BLaER1 treated with 17β-estradiol and CSF1 and Interleukin-3, amounts not matched to agents 10 nM and 100 nM (cell line): ENCODE data around the gene ANKMY1.
A peak's percentile ranks its signal among the peaks of the same experiment; 100 is the strongest.

ENCODE experiments used
- H3K27ac ChIP-seq, 11 experiments: shearing (Covaris generic); formaldehyde crosslinking; 2 replicates each; pipeline ENCODE4 v1.8.1; 2022
- H3K27me3 ChIP-seq, 11 experiments: shearing (Covaris generic); formaldehyde crosslinking; 2 replicates each; pipeline ENCODE4 v1.8.1; 2022
- H3K36me3 ChIP-seq, 11 experiments: shearing (Covaris generic); formaldehyde crosslinking; 2 replicates each; pipeline ENCODE4 v1.8.1; 2022
- H3K4me1 ChIP-seq, 10 experiments: shearing (Covaris generic); formaldehyde crosslinking; 2 replicates each; pipeline ENCODE4 v1.8.1; 2022
- H3K4me2 ChIP-seq, 11 experiments: shearing (Covaris generic); formaldehyde crosslinking; 2 replicates each; pipeline ENCODE4 v1.8.1; 2022
- H3K4me3 ChIP-seq, 10 experiments: shearing (Covaris generic); formaldehyde crosslinking; 2 replicates each; pipeline ENCODE4 v1.8.1; 2022
- H3K9ac ChIP-seq, 11 experiments: shearing (Covaris generic); formaldehyde crosslinking; 2 replicates each; pipeline ENCODE4 v1.8.1; 2022
- H3K9me3 ChIP-seq, 11 experiments: shearing (Covaris generic); formaldehyde crosslinking; replicated peaks in 1 of 11; 2 replicates each; pipeline ENCODE4 v1.8.1; 2022
- H4K20me1 ChIP-seq, 11 experiments: shearing (Covaris generic); formaldehyde crosslinking; 2 replicates each; pipeline ENCODE4 v1.8.1; 2022
- Cebpa-rat ChIP-seq, 11 experiments: shearing (Covaris generic); IDR thresholded peaks; 2 replicates each; pipeline ENCODE4 v1.8.1; 2022

Gene ANKMY1

DNA sequence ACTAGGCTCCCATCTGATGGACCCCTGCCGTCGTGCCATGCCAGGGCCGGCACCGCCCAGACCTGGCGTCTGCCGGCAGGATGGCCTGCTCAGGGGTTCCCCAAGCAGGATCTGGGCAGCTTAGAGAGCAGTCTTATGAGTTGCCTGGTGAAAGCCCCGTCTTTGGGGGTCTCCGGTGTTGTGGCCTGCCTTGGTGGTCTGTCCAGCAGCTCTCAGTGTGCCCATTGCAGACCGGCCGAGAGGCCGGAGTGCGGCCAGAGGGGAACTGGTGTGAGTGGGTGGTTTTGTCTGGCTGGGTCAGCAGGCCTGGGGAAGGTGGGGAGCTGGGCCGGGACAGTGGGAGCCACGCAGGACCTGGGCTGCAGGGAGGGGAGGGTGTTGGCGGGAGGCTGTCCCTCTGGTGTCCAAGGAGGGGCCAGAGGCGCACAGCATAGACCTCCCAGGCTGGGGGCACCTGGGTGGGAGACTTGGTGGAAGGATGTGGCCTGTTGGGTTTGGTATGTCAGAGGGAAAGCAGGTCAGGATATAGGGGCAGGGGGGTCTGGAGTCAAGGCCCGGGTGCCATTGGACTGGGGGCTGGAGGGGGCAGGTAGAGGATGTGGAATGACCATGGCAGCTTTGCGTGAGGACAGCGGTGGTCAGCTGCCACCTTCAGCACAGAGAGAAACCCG lies 105.9 kb downstream of the ANKMY1 start:
- H3K27ac ChIP-seq: no peak overlapping the region
- H4K20me1 ChIP-seq: peaks cover 0 to 95% (median 87%) of the 10 kb centered on the region in 11 experiments; a peak in 19 of 22 replicates

GRCh38 chr2:240451108-240451611 lies 106.6 kb downstream of the ANKMY1 start:
- H3K27me3 ChIP-seq: peaks cover 44 to 65% (median 47%) of the 10 kb centered on the region in 11 experiments
- H3K9me3 ChIP-seq: no peaks in the 10 kb centered on the region
- H3K9ac ChIP-seq: peak overlapping the region in 4 of 11 experiments; percentile 5 to 73 (median 29); a peak in 6 of 22 replicates
- H3K27ac ChIP-seq: no peak overlapping the region
- TF ChIP-seq Cebpa-rat (IDR thresholded peaks at IDR 0.05): no peak
- H3K4me2 ChIP-seq: peak overlapping the region; percentile 50 to 100 (median 98)
- no peak overlapping the region for H3K4me3 ChIP-seq
- H3K36me3 ChIP-seq: no peaks in the 10 kb centered on the region
- H4K20me1 ChIP-seq: peaks cover 0 to 95% (median 83%) of the 10 kb centered on the region in 11 experiments; a peak in 19 of 22 replicates
- peaks cover 15 to 40% (median 31%) of the 10 kb centered on the region in 10 experiments for H3K4me1 ChIP-seq

More for the DNA sequence above, 105.9 kb downstream of the ANKMY1 start:
- Histone ChIP-seq H3K36me3 (no peaks in the 10 kb centered on the region), H3K27me3 (peaks cover 51 to 72% (median 54%) of the 10 kb centered on the region in 11 experiments), H3K4me1 (peaks cover 15 to 40% (median 31%) of the 10 kb centered on the region in 10 experiments), H3K9me3 (no peaks in the 10 kb centered on the region), H3K4me3 (peak overlapping the region; percentile 62 to 77 (median 70)), H3K4me2 (peak overlapping the region; percentile 84 to 100 (median 98)), H3K9ac (peak overlapping the region; percentile 42 to 75 (median 68); a peak in 20 of 22 replicates)
- no peak for TF ChIP-seq Cebpa-rat (IDR thresholded peaks at IDR 0.05)

DNA sequence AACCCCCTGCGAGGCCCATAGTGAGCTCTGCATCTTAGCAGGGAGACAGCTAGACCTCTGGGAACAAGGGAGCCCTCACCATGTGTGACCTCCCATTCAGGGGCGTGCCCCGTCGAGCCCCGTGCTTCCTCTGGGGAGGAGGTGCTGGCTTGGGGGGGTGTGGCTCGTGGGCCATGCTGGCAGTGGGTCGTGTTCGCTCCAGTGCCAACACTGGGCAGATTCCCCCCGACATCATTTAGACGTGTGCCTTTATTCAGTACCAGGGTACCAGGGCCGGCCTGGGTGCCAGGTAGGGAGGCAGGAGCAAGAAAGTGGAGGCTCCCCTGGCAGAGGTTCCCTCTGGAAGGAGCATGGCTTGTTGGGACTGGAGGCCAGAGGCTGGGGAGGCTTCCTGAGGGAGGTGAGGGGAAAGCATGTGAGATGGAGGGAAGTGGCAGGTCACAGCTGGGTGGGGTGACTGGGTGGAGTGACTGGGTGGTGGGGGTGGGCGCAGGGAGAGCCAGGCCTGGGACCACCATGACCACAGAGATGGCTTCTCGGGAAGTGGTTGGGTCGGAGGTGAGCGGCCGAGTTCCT lies 107.2 kb downstream of the ANKMY1 start:
- peaks cover 38 to 59% (median 41%) of the 10 kb centered on the region in 11 experiments for H3K27me3 ChIP-seq
- H4K20me1 ChIP-seq: peaks cover 0 to 95% (median 78%) of the 10 kb centered on the region in 11 experiments; a peak in 19 of 22 replicates
- peak overlapping the region; percentile 50 to 100 (median 98) for H3K4me2 ChIP-seq
- no peaks in the 10 kb centered on the region for H3K9me3 ChIP-seq
- peaks cover 15 to 40% (median 31%) of the 10 kb centered on the region in 10 experiments for H3K4me1 ChIP-seq
- peak overlapping the region in 3 of 11 experiments; percentile 21 to 37 (median 21); a peak in 3 of 22 replicates for H3K9ac ChIP-seq
- H3K27ac ChIP-seq: no peak overlapping the region
- no peak for TF ChIP-seq Cebpa-rat (IDR thresholded peaks at IDR 0.05)
- no peaks in the 10 kb centered on the region for H3K36me3 ChIP-seq
- no peak overlapping the region for H3K4me3 ChIP-seq

GRCh38 chr2:240449764-240450531 lies 107.8 kb downstream of the ANKMY1 start:
- H3K4me2 ChIP-seq: peak overlapping the region; percentile 50 to 100 (median 98)
- H3K9me3 ChIP-seq: no peaks in the 10 kb centered on the region
- H3K27ac ChIP-seq: no peak overlapping the region
- peaks cover 0 to 95% (median 77%) of the 10 kb centered on the region in 11 experiments; a peak in 19 of 22 replicates for H4K20me1 ChIP-seq
- no peak for TF ChIP-seq Cebpa-rat (IDR thresholded peaks at IDR 0.05)
- H3K9ac ChIP-seq: peak overlapping the region in 2 of 11 experiments; percentile 21; a peak in 2 of 22 replicates
- H3K4me3 ChIP-seq: no peak overlapping the region
- H3K4me1 ChIP-seq: peaks cover 15 to 40% (median 31%) of the 10 kb centered on the region in 10 experiments
- H3K36me3 ChIP-seq: no peaks in the 10 kb centered on the region
- peaks cover 31 to 53% (median 35%) of the 10 kb centered on the region in 11 experiments for H3K27me3 ChIP-seq

DNA sequence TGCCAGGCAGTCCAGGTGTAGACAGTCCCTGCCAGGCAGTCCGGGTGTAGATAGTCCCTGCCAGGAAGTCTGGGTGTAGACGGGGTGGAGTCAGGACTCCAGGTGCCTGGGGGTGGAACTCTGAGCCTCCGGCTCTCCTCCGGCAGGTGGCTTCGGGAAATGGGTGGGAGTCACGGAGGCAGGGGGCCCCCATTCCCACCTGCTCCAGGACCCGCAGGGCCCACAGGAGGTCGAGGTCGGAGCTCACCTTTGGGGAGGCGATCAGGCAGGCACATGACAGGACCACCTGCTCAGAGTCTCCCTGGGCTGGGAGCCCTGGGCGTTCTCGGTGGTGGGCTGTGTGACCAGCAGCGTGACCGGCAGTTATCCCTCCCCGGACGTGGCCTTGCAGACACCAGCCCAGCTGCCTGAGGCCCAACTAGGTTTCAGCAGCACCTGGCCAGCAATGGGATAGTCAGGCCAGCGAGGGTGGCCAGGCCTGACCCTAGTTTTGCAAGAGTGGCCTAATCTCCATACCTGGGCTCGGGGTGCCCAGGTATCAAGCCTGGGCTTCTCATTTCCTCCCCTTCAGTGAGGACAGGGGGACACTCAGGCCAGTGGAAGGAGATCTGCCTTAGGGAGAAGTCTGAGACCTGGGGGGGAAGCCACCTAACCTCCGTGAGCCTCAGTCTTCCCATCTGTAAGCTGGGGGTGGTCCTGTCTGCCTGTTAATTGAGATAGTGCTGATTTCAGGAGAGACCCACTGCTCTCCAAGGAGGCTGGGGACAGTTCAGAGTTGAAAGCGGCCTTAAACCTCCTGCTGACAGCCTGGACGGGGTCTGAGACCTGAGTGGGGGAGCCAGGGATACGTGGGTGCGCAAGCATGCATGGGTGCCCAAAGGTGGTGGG lies 109.2 kb downstream of the ANKMY1 start:
- H3K4me2 ChIP-seq: no peak overlapping the region
- H3K4me1 ChIP-seq: peaks cover 15 to 36% (median 31%) of the 10 kb centered on the region in 10 experiments
- H3K9me3 ChIP-seq: no peaks in the 10 kb centered on the region
- no peak overlapping the region for H3K9ac ChIP-seq
- no peak for TF ChIP-seq Cebpa-rat (IDR thresholded peaks at IDR 0.05)
- H4K20me1 ChIP-seq: peaks cover 0 to 95% (median 71%) of the 10 kb centered on the region in 11 experiments; a peak in 18 of 22 replicates
- H3K27me3 ChIP-seq: peaks cover 18 to 40% (median 21%) of the 10 kb centered on the region in 11 experiments
- no peak overlapping the region for H3K27ac ChIP-seq
- H3K4me3 ChIP-seq: no peak overlapping the region
- H3K36me3 ChIP-seq: no peaks in the 10 kb centered on the region

- H3K9ac ChIP-seq: no peak overlapping the region; a peak in 1 of 22 replicates
- H3K4me3 ChIP-seq: no peak overlapping the region
- peaks cover 15 to 36% (median 31%) of the 10 kb centered on the region in 10 experiments for H3K4me1 ChIP-seq
- peaks cover 15 to 36% (median 18%) of the 10 kb centered on the region in 11 experiments for H3K27me3 ChIP-seq
- peaks cover 0 to 100% (median 76%) of the 10 kb centered on the region in 11 experiments; a peak in 18 of 22 replicates for H4K20me1 ChIP-seq
- H3K9me3 ChIP-seq: no peaks in the 10 kb centered on the region
- H3K27ac ChIP-seq: no peak overlapping the region
- TF ChIP-seq Cebpa-rat (IDR thresholded peaks at IDR 0.05): no peak
- no peak overlapping the region for H3K4me2 ChIP-seq
- no peaks in the 10 kb centered on the region for H3K36me3 ChIP-seq
Measured at GRCh38 chr2:240447934-240448333, 109.9 kb downstream of the ANKMY1 start.

GRCh38 chr2:240447331-240447730 lies 110.5 kb downstream of the ANKMY1 start:
- Histone ChIP-seq H3K27ac (no peak overlapping the region), H4K20me1 (peaks cover 0 to 100% (median 73%) of the 10 kb centered on the region in 11 experiments; a peak in 18 of 22 replicates), H3K27me3 (peaks cover 9 to 30% (median 12%) of the 10 kb centered on the region in 11 experiments), H3K4me1 (peaks cover 15 to 30% (median 28%) of the 10 kb centered on the region in 10 experiments), H3K9ac (no peak overlapping the region), H3K36me3 (no peaks in the 10 kb centered on the region), H3K4me2 (no peak overlapping the region), H3K4me3 (no peak overlapping the region), H3K9me3 (no peaks in the 10 kb centered on the region)
- no peak for TF ChIP-seq Cebpa-rat (IDR thresholded peaks at IDR 0.05)
